IMR-90 (cell line): ENCODE results near the gene PI16. TPM values are rescaled to one million over a fixed set of nuclear protein-coding genes. Genes with fewer than 3 reads are reported as not detected.

Experiments
- ATAC-seq: fragments of 200-7000 bp; cut with Tn5 transposase; 2 replicates; pipeline ENCODE4 v1.9.1; 2020; ENCODE audit warnings: low read depth, mild to moderate bottlenecking, moderate library complexity
- BruUV-seq: library from RNA; stranded (reverse); fragments of 400-500 nt; replicated peaks from 2 replicates; lab custom pipeline; 2021; lab: Mats Ljungman, UMichigan
- CTCF ChIA-PET: fragments of 300-600 bp; formaldehyde crosslinking; extraction: SDS; loops from one replicate; lab custom pipeline; 2021; ENCODE audit warnings: antibody characterized with exemption; lab: Yijun Ruan, JAX
- POLR2A ChIA-PET: fragments of 300-600 bp; sonication (Branson Sonifier 250); formaldehyde crosslinking; loops from one replicate; lab custom pipeline; 2022; ENCODE audit warnings: antibody characterized with exemption; ENCODE audit not compliant: unreplicated experiment; lab: Charles Lee
- DNase-seq: peaks from one replicate; pipeline ENCODE4 v3.0.0; 2013
- H2AFZ ChIP-seq: replicated peaks from 2 replicates; pipeline ENCODE3; 2013; ENCODE audit warnings: low read length, mild to moderate bottlenecking; ENCODE audit not compliant: poor library complexity
- H2AK5ac ChIP-seq: 2 replicates; pipeline ENCODE4 v1.6.1; 2013; ENCODE audit warnings: low read depth, low read length, inconsistent platforms
- H2AK9ac ChIP-seq: replicated peaks from 2 replicates; pipeline ENCODE3; 2013; ENCODE audit warnings: mild to moderate bottlenecking, low read depth, low read length, moderate library complexity; ENCODE audit not compliant: poor library complexity
- H2BK120ac ChIP-seq: 2 replicates; pipeline ENCODE4 v1.6.1; 2013; ENCODE audit warnings: low read depth, low read length, inconsistent platforms
- H2BK15ac ChIP-seq: 3 replicates; pipeline ENCODE4 v1.6.1; 2013; ENCODE audit warnings: low read depth, low read length, inconsistent platforms
- H2BK20ac ChIP-seq: 2 replicates; pipeline ENCODE4 v1.6.1; 2013; ENCODE audit warnings: low read depth, mild to moderate bottlenecking, inconsistent platforms, low read length, moderate library complexity
- H2BK5ac ChIP-seq: 2 replicates; pipeline ENCODE4 v1.6.1; 2013; ENCODE audit warnings: mild to moderate bottlenecking, low read depth, low read length, inconsistent platforms; ENCODE audit not compliant: poor library complexity, severe bottlenecking
- H3K14ac ChIP-seq: replicated peaks from 2 replicates; pipeline ENCODE4 v1.6.1; 2013; ENCODE audit warnings: low read depth, low read length, inconsistent platforms
- H3K18ac ChIP-seq: 2 replicates; pipeline ENCODE4 v1.6.1; 2013; ENCODE audit warnings: low read depth, low read length, control low read depth
- H3K23ac ChIP-seq: 2 replicates; pipeline ENCODE4 v1.6.1; 2013; ENCODE audit warnings: low read depth, low read length, inconsistent platforms
- H3K27ac ChIP-seq: 2 replicates; pipeline ENCODE4 v1.5.1; 2013; ENCODE audit warnings: mild to moderate bottlenecking, control low read depth, low read length; ENCODE audit not compliant: insufficient read depth
- H3K27me3 ChIP-seq: 2 replicates; pipeline ENCODE4 v1.6.1; 2013; ENCODE audit warnings: low read length; ENCODE audit not compliant: control insufficient read depth, insufficient read depth
- H3K36me3 ChIP-seq: 2 replicates; pipeline ENCODE4 v1.6.1; 2013; ENCODE audit warnings: low read length, mixed read lengths; ENCODE audit not compliant: control insufficient read depth, insufficient read depth
- H3K4ac ChIP-seq: 2 replicates; pipeline ENCODE4 v1.6.1; 2013; ENCODE audit warnings: low read depth, low read length, inconsistent platforms
- H3K4me1 ChIP-seq: 2 replicates; pipeline ENCODE4 v1.6.1; 2013; ENCODE audit warnings: low read length, mixed read lengths; ENCODE audit not compliant: control insufficient read depth, insufficient read depth
- H3K4me2 ChIP-seq: 2 replicates; pipeline ENCODE4 v1.6.1; 2013; ENCODE audit warnings: low read depth, mild to moderate bottlenecking, control low read depth, low read length, moderate library complexity
- H3K4me3 ChIP-seq: 2 replicates; pipeline ENCODE4 v1.5.1; 2013; ENCODE audit warnings: low read depth, mild to moderate bottlenecking, control low read depth, low read length, moderate library complexity; ENCODE audit not compliant: insufficient read depth
- H3K56ac ChIP-seq: 2 replicates; pipeline ENCODE4 v1.6.1; 2013; ENCODE audit warnings: low read length, inconsistent platforms; ENCODE audit not compliant: insufficient read depth; ENCODE audit errors: extremely low read depth
- H3K79me1 ChIP-seq, 2 experiments: 2 replicates each; pipeline ENCODE4 v1.6.1; 2013; ENCODE audit warnings: low read length in 2 of 2, inconsistent platforms in 1 of 2, low read depth in 1 of 2
- H3K9ac ChIP-seq: 2 replicates; pipeline ENCODE4 v1.6.1; 2013; ENCODE audit warnings: low read depth, low read length, control low read depth
- H3K9me1 ChIP-seq: 2 replicates; pipeline ENCODE4 v1.6.1; 2013; ENCODE audit warnings: low read length, inconsistent platforms; ENCODE audit not compliant: insufficient read depth
- H3K9me3 ChIP-seq: 2 replicates; pipeline ENCODE4 v1.6.1; 2013; ENCODE audit warnings: low read length; ENCODE audit not compliant: control insufficient read depth, insufficient read depth
- H4K20me1 ChIP-seq: 2 replicates; pipeline ENCODE4 v1.6.1; 2013; ENCODE audit warnings: low read length, inconsistent platforms; ENCODE audit not compliant: insufficient read depth
- H4K5ac ChIP-seq: 2 replicates; pipeline ENCODE4 v1.6.1; 2013; ENCODE audit warnings: mild to moderate bottlenecking, low read depth, low read length, control low read depth
- H4K8ac ChIP-seq, 2 experiments: 2 replicates each; pipeline ENCODE4 v1.6.1; 2013; ENCODE audit warnings: low read depth in 2 of 2, low read length in 2 of 2, control low read depth in 1 of 2, inconsistent platforms in 1 of 2
- H4K91ac ChIP-seq: 2 replicates; pipeline ENCODE4 v1.6.1; 2013; ENCODE audit warnings: low read depth, low read length, inconsistent platforms; ENCODE audit not compliant: insufficient read depth
- BHLHE40 ChIP-seq: fragments of 150-350 bp; IDR thresholded peaks from 2 replicates; pipeline ENCODE4 v1.6.1; 2016; ENCODE audit warnings: mild to moderate bottlenecking, low read depth, low read length
- CEBPB ChIP-seq: IDR thresholded peaks from 2 replicates; pipeline ENCODE4 v1.6.1; 2012; ENCODE audit warnings: low read depth, low read length, improper control_type of control experiment
- CHD1 ChIP-seq: IDR thresholded peaks from 2 replicates; pipeline ENCODE4 v1.6.1; 2012; ENCODE audit warnings: low read depth, low read length, improper control_type of control experiment
- CTCF ChIP-seq: conservative IDR thresholded peaks from 2 replicates; pipeline ENCODE4 v1.5.1; 2012; ENCODE audit warnings: mild to moderate bottlenecking, low read depth, low read length, improper control_type of control experiment
- ELK1 ChIP-seq: fragments of 150-350 bp; IDR thresholded peaks from 2 replicates; pipeline ENCODE4 v1.6.1; 2016; ENCODE audit warnings: low read depth, mild to moderate bottlenecking, low read length, moderate library complexity, borderline replicate concordance
- FOS ChIP-seq: fragments of 150-350 bp; IDR thresholded peaks from 2 replicates; pipeline ENCODE4 v1.6.1; 2016; ENCODE audit warnings: low read depth, low read length
- MAFK ChIP-seq: IDR thresholded peaks from 2 replicates; pipeline ENCODE4 v1.6.1; 2012; ENCODE audit warnings: low read depth, low read length, improper control_type of control experiment
- MXI1 ChIP-seq: IDR thresholded peaks from 2 replicates; pipeline ENCODE4 v1.6.1; 2012; ENCODE audit warnings: low read depth, mild to moderate bottlenecking, low read length, moderate library complexity, borderline replicate concordance
- NFE2L2 ChIP-seq: fragments of 150-350 bp; IDR thresholded peaks from 2 replicates; pipeline ENCODE4 v1.6.1; 2016; ENCODE audit warnings: low read depth, mild to moderate bottlenecking, low read length
- POLR2A ChIP-seq: IDR thresholded peaks from 2 replicates; pipeline ENCODE4 v1.6.1; 2012; ENCODE audit warnings: mild to moderate bottlenecking, low read depth, low read length
- RAD21 ChIP-seq: IDR thresholded peaks from 2 replicates; pipeline ENCODE4 v1.6.1; 2012; ENCODE audit warnings: low read length, improper control_type of control experiment
- RCOR1 ChIP-seq: IDR thresholded peaks from 2 replicates; pipeline ENCODE4 v1.6.1; 2012; ENCODE audit warnings: mild to moderate bottlenecking, low read length, improper control_type of control experiment; ENCODE audit not compliant: insufficient replicate concordance
- RFX5 ChIP-seq: IDR thresholded peaks from 2 replicates; pipeline ENCODE4 v1.8.0; 2012; ENCODE audit warnings: low read depth, mild to moderate bottlenecking, low read length, moderate library complexity
- SMC3 ChIP-seq: fragments of 150-350 bp; IDR thresholded peaks from 2 replicates; pipeline ENCODE4 v1.6.1; 2016; ENCODE audit warnings: low read depth, mild to moderate bottlenecking, antibody characterized with exemption, low read length, moderate library complexity
- USF2 ChIP-seq: fragments of 150-350 bp; IDR thresholded peaks from 2 replicates; pipeline ENCODE4 v1.6.1; 2017; ENCODE audit warnings: mild to moderate bottlenecking, antibody characterized with exemption, low read length, low read depth
- dilution Hi-C: fragments of 300-500 bp; cut with HindIII; formaldehyde crosslinking; loops from one replicate; pipeline ENCODE4 v1.14.3; 2018; ENCODE audit warnings: low sequenced_read_pairs; ENCODE audit not compliant: unreplicated experiment
- in situ Hi-C: fragments of 300-500 bp; cut with MboI; formaldehyde crosslinking; loops from 3 replicates; pipeline ENCODE4 v1.14.3; 2019; ENCODE audit warnings: low sequenced_read_pairs, inconsistent platforms, mixed read lengths
- intact Hi-C: fragments of 100-400 bp; cut with micrococcal nuclease; formaldehyde crosslinking; loops from 2 replicates; pipeline ENCODE4 v1.10.0; 2022
- polyA plus RNA-seq, 3 experiments: library from polyadenylated mRNA; depleted of rRNA; stranded (reverse); fragments of >200 nt; gene quantifications; 2 replicates each; pipeline ENCODE4 v1.2.3, GENCODE V29; 2012; ENCODE audit warnings: low replicate concordance in 1 of 3
- total RNA-seq: library from RNA; depleted of rRNA; stranded (reverse); fragments of >200 nt; gene quantifications from 2 replicates; pipeline ENCODE4 v1.2.3, GENCODE V29; 2012

The PI16 gene
- total and polyA plus RNA-seq, 2 of the 4 experiments (the other 2 are of a cell fraction): 0.21 TPM; not detected in 1

- H2AK5ac ChIP-seq: no peak overlapping the region
- no peak overlapping the region for H3K18ac ChIP-seq
- no peak overlapping the region for H3K27ac ChIP-seq
- CTCF ChIA-PET: no interaction called here
- TF ChIP-seq RCOR1: no peak
- TF ChIP-seq RFX5: no peak
- no peak for TF ChIP-seq POLR2A
- TF ChIP-seq ELK1: no peak
- TF ChIP-seq BHLHE40: no peak
- TF ChIP-seq RAD21: no peak
- TF ChIP-seq CHD1: no peak
- no peak for TF ChIP-seq SMC3
- TF ChIP-seq MAFK: no peak
- TF ChIP-seq FOS: no peak
- no peak for TF ChIP-seq CEBPB
- no peak for TF ChIP-seq MXI1
- no peak for TF ChIP-seq NFE2L2
- TF ChIP-seq USF2: no peak
- TF ChIP-seq CTCF: no peak
- no peak overlapping the region for H3K9ac ChIP-seq
- no peak overlapping the region for H2BK20ac ChIP-seq
- H3K9me1 ChIP-seq: no peaks in the 10 kb centered on the region; the same call in 1 of the 2 replicates
- H4K8ac ChIP-seq: no peak overlapping the region
- H2AFZ ChIP-seq: no peak overlapping the region
- H3K4me2 ChIP-seq: no peak overlapping the region
- in situ Hi-C loops: no loop called here
- H4K5ac ChIP-seq: no peak overlapping the region
- no peaks in the 10 kb centered on the region for H3K36me3 ChIP-seq
- H2BK15ac ChIP-seq: no peak overlapping the region
- H2AK9ac ChIP-seq: no peak overlapping the region
- POLR2A ChIA-PET: no interaction called here
- no peak overlapping the region for H2BK120ac ChIP-seq
- H3K4me3 ChIP-seq: no peak overlapping the region
- peaks cover 4% of the 10 kb centered on the region for H3K4me1 ChIP-seq
- no peak for ATAC-seq
- H3K27me3 ChIP-seq: peaks cover 3% of the 10 kb centered on the region; the same call in 1 of the 2 replicates
- intact Hi-C loops: no loop called here
- BruUV-seq: no TSS peak
- no peaks in the 10 kb centered on the region for H4K20me1 ChIP-seq
- no peak overlapping the region for H4K91ac ChIP-seq
- no peaks in the 10 kb centered on the region for H3K9me3 ChIP-seq
- no peak overlapping the region for H3K14ac ChIP-seq
- no peak overlapping the region for H3K56ac ChIP-seq
- H3K79me1 ChIP-seq: no peaks in the 10 kb centered on the region
- H3K4ac ChIP-seq: no peak overlapping the region
- dilution Hi-C loops: no loop called here
- no peak for DNase-seq
- no peak overlapping the region for H2BK5ac ChIP-seq
- no peak overlapping the region for H3K23ac ChIP-seq
Observed at GRCh38 chr6:36956446-36956820, 1.9 kb downstream of the PI16 start.
